HL-60 (cell line): ENCODE data around the gene ERC2.
"Not testable (repeated sequence)": the region's sequence is repeated elsewhere in the genome, so short reads cannot be mapped to it uniquely, and the experiment has no call there.

Experiments
- DNase-seq, 2 experiments: peaks; one replicate each; pipeline ENCODE4 v3.0.0-alpha.2; 2010 to 2020; ENCODE audit warnings: low read depth in 1 of 2, low spot score in 1 of 2
- H3K27ac ChIP-seq: fragments of 250-450 bp; sonication (Bioruptor Pico); replicated peaks from 2 replicates; pipeline ENCODE4 v1.5.1; 2020; ENCODE audit warnings: mild to moderate bottlenecking, moderate library complexity
- H3K27me3 ChIP-seq: fragments of 250-450 bp; sonication (Bioruptor Pico); 2 replicates; pipeline ENCODE4 v1.5.1; 2021; ENCODE audit warnings: mild to moderate bottlenecking, moderate library complexity; ENCODE audit not compliant: insufficient read depth, poor library complexity, severe bottlenecking
- H3K4me3 ChIP-seq: replicated peaks from 2 replicates; pipeline ENCODE4 v1.5.1; 2011; ENCODE audit warnings: mild to moderate bottlenecking, control low read depth, low read length; ENCODE audit not compliant: insufficient read depth
- CTCF ChIP-seq: IDR thresholded peaks from one replicate; pipeline ENCODE4 v1.5.1; 2011; ENCODE audit warnings: low read length, control low read depth, inconsistent platforms; ENCODE audit not compliant: insufficient read depth
- GABPA ChIP-seq: IDR thresholded peaks from 2 replicates; pipeline ENCODE4 v1.6.1; 2012; ENCODE audit warnings: low read depth
- POLR2AphosphoS5 ChIP-seq: IDR thresholded peaks from 2 replicates; pipeline ENCODE4 v1.6.1; 2012; ENCODE audit warnings: low read depth
- REST ChIP-seq: IDR thresholded peaks from 2 replicates; pipeline ENCODE4 v1.6.1; 2012; ENCODE audit warnings: low read depth; ENCODE audit not compliant: insufficient replicate concordance
- SPI1 ChIP-seq: IDR thresholded peaks from 2 replicates; pipeline ENCODE4 v1.6.1; 2012; ENCODE audit warnings: low read depth, mild to moderate bottlenecking, borderline replicate concordance

The ERC2 gene

GRCh38 chr3:55505776-55506175, 962.5 kb downstream of the ERC2 start:
- Histone ChIP-seq H3K4me3 (no peak overlapping the region), H3K27me3 (no peaks in the 10 kb centered on the region), H3K27ac (no peak overlapping the region)
- TF ChIP-seq SPI1 (no peak), REST (no peak), GABPA (no peak), CTCF (no peak), POLR2AphosphoS5 (no peak)
- no peak for DNase-seq

GRCh38 chr3:55505102-55505501, 963.2 kb downstream of the ERC2 start:
- DNase-seq, H3K27me3 ChIP-seq, H3K27ac ChIP-seq, H3K4me3 ChIP-seq: not testable (repeated sequence)

DNA sequence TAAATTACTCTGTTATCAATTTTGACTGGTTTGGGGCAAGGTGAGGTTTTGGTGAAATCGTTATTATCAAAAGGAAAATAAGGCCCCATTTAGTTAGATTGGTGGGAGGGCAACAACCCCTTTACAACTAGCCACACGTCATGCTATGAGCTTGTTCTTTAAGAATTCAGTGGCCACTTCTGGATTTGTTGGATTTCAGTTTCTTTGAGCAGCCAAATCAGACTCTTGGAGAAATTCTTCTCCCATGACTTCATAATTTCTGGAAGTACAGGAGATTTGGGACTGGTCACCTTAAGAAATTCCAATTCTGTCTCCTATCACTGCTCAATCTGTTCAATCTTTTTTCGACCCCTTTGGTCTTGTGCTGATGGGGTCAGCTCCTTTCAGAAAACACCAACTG, 966.4 kb downstream of the ERC2 start:
- DNase-seq: no peak
- H3K4me3 ChIP-seq: no peak overlapping the region

More for the DNA sequence above, 966.4 kb downstream of the ERC2 start:
- Histone ChIP-seq H3K27ac (no peak overlapping the region), H3K27me3 (peaks cover 2% of the 10 kb centered on the region)
- TF ChIP-seq SPI1: no peak
- TF ChIP-seq POLR2AphosphoS5: no peak
- no peak for TF ChIP-seq GABPA
- no peak for TF ChIP-seq REST
- no peak for TF ChIP-seq CTCF
